Mononuclear cell (primary cell): ENCODE results near the gene E2F4. TPM values are rescaled to one million over a fixed set of nuclear protein-coding genes. Genes with fewer than 3 reads are reported as not detected.

Experiments used
- H3K27me3 ChIP-seq: 2 replicates; pipeline ENCODE4 v1.6.0; 2011; ENCODE audit warnings: low read length, control low read depth; ENCODE audit not compliant: insufficient read depth
- H3K4me1 ChIP-seq: 2 replicates; pipeline ENCODE4 v1.5.1; 2011; ENCODE audit warnings: mild to moderate bottlenecking, low read length, control low read depth; ENCODE audit not compliant: insufficient read depth
- H3K4me3 ChIP-seq: 2 replicates; pipeline ENCODE4 v1.5.1; 2011; ENCODE audit warnings: mild to moderate bottlenecking, low read length, moderate library complexity
- H3K9me3 ChIP-seq: 2 replicates; pipeline ENCODE4 v1.5.1; 2011; ENCODE audit warnings: low read depth, mild to moderate bottlenecking, control low read depth, low read length
- total RNA-seq: library from RNA; depleted of rRNA; stranded (reverse); fragments of >200 nt; gene quantifications from one replicate; pipeline ENCODE4 v1.2.3, GENCODE V29; 2012

E2F4 gene
- total RNA-seq, 1 donor, result 53.3 TPM

DNA sequence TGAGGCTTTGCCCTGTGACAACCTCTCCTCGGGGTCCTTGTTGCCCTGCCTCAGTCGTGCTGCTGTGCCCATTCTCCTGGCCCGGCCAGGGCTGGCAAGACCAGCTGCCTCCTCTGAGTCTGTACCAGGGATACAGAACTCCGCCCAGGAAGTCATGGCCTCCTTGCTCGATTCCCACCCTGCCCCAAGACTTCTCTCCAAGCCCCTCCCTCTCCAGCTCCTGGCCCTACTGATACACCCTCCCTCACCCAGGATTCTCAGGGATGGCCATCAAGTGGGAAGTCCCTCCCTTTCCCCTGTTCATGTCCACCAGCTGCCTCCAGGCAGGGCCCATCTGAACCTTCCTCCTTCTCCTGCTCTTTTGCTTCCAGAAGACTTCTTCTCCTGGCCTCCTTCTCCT is 23.8 kb downstream of the E2F4 start:
- Histone ChIP-seq H3K9me3 (no peaks in the 10 kb centered on the region), H3K4me1 (peaks cover 18% of the 10 kb centered on the region)

DNA sequence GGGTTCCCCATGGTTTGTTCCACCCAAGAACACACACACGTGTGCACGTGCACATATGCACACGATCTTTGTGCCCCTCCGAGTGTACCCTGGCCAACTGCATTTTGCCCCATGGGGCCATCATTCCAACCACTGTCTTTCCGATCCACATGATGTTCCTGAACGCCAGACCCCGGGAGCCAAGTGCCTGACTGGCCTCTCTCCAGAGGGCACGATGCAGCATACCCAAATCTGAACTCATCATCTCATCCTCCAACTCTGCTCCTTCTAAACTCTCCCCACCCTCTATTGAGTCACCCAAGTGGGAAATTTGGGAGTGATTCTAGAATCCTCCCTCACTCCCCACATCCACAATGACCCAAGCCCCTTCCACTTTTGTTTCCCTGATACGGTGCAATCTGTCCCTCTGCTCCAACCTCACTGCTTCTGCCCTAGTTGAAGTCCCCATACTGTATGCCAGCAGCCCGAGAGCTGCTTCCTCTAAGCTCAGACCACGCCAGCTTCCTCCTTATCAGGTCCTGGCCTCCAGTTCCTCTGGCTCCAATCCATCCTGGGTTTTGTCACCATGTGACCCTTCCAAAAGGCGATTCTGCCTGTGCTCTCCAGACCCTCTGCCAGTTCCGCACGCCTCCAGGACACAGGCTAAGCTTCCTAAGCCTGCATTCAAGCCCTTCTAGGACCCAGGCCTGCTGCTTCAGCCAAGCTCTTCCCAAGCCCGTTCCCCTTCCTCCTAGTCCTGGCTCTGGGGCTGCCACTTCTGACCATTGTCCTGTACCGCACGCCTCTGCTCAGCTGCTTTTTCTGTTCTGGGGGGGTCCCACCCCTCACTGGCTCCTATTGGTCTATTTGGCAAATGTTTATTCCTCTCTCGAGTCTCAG is 24.9 kb downstream of the E2F4 start:
- H3K27me3 ChIP-seq, result no peaks in the 10 kb centered on the region
- H3K4me3 ChIP-seq, result no peak overlapping the region
- peaks cover 18% of the 10 kb centered on the region for H3K4me1 ChIP-seq
- no peaks in the 10 kb centered on the region for H3K9me3 ChIP-seq

More for the DNA sequence above, 23.8 kb downstream of the E2F4 start:
- Histone ChIP-seq H3K27me3 (no peaks in the 10 kb centered on the region), H3K4me3 (no peak overlapping the region)

DNA sequence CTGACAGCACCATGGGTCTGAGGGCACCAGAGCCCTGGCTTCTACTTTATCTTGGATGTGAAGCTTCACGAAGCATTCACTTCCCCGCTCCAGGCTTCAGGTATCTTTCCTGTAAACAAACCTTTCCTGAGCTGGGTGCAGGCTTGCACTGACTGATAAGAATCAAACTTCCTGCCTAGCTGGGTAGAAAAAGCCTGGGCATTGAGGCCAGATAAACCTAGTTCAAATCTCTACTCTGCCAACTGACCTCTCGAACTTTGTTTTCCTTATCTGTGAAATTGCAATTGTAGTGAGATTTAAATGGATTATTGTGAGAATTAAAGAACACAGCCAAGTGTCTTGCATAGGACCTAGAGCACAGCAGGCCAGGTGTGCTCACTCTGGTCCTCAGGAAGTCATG is 32.0 kb downstream of the E2F4 start:
- H3K27me3 ChIP-seq, result no peaks in the 10 kb centered on the region
- peaks cover 27% of the 10 kb centered on the region for H3K4me1 ChIP-seq
- no peaks in the 10 kb centered on the region for H3K9me3 ChIP-seq
- no peak overlapping the region for H3K4me3 ChIP-seq

DNA sequence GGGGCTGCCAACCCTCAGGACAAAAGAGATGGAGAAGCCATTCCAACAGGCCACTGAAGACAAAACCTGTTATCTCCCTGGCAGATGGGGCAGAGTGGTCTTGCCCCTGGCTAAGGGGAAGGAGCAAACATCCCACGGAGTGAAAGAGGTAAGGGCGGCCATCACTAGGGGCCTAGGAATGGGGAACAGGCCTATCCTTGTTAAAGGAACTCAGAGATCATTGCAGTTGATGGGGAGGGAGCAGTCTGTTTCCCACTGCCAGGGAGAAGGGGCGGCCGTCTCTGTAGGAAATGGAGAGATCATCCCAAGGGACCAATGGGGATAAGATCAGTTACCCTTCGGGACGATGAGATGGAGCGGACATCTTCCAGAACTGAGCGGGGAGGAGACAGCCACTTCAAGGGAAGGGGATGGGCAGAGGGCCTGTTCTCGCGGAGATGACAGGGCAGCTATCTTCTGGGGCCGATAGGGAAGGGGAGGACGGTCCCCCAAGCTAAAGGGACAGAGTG is 34.4 kb downstream of the E2F4 start:
- H3K27me3 ChIP-seq, result no peaks in the 10 kb centered on the region
- H3K4me3 ChIP-seq, result peak overlapping the region; percentile 68
- H3K9me3 ChIP-seq, result no peaks in the 10 kb centered on the region
- peaks cover 27% of the 10 kb centered on the region for H3K4me1 ChIP-seq

DNA sequence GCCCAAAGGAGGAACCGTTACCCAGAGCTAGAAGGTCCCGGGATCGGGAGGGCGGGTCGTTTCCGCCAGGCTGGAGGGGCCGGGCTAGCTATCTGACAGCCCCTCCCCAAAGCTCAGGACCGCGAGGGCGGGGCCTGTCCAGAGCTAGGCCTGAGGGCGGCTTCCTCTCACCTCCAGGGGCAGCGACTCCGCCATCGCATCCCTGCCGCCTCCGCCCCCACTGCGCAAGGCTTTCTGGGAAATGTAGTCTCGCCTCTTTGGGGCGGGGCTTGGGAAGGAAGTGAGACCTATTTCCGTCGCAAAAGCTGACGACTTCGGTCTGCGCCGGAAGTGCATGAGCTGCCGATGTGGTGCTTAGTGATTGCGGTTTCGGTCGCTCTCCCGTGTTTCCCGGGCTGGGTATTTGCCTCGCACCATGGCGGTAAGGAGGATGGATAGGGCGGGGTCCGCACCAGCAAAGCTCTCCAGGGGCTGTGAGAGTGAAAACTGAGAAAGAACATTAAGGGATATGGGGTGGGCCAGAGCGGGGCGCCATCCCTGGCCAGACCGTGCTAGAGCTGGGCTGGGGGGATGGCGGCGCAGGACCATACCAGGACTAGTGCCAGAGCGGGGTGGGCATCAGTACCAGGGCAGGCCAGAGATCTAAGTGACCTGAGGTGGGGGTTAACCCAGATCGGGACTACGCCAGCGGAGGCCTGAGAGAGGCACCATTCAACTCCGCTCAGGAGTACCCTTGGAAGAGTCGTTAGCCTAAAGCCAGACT is 35.0 kb downstream of the E2F4 start, which contains the start of gene TMEM208:
TSS of gene TMEM208 (plus strand) at position 327 of the 763 bp plus-strand sequence. CDS start at position 416, 89 bp downstream.
- peak within 1 kb of the TSS; percentile 68 for H3K4me3 ChIP-seq
- no peaks in the 10 kb centered on the region for H3K9me3 ChIP-seq
- peaks cover 27% of the 10 kb centered on the region for H3K4me1 ChIP-seq
- H3K27me3 ChIP-seq, result no peaks in the 10 kb centered on the region

DNA sequence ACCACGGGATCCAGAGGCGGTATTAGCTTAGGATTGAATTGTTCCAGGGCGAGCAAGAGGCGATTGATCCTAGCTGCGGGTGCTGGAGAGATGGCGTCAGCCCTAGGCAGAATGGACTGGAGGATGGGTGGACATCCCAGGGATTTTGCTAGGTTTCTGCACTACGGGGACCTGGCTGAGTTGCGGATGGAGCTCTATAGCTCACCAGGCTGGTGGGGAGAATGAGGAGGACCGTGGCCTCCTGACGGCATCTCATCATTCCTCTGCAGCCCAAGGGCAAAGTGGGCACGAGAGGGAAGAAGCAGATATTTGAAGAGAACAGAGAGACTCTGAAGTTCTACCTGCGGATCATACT is 35.6 kb downstream of the E2F4 start:
- H3K9me3 ChIP-seq, result no peaks in the 10 kb centered on the region
- H3K4me3 ChIP-seq, result peak overlapping the region; percentile 68
- H3K27me3 ChIP-seq, result no peaks in the 10 kb centered on the region
- peaks cover 27% of the 10 kb centered on the region for H3K4me1 ChIP-seq

DNA sequence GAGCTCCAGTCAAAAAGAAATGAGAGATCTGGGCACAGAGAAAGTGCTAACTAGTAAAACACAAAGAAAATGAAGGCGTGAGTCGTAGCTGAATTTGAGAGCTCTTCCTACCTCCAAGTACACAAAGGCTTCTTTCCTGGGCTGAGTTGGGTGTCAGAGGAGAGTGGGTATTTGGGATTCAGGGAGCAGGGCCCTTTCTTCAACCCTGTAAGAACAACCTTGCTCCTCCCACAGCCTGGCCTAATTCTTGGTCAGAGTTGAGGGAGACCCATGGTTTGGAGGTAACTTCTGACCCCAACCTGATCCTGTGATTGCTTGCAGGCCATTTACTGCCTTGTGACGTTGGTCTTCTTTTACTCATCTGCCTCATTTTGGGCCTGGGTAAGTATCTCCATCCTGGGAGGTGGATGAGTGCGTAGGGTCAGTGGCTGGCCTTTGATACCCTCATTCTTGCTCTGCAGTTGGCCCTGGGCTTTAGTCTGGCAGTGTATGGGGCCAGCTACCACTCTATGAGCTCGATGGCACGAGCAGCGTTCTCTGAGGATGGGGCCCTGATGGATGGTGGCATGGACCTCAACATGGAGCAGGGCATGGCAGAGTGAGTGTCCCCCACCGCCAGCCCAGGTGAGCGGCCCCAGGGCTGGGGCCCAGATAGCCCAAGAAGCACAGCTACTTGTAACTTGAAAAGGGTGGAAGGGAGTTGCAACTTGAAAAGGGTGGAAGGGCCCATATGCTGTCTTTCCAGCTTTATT is 36.3 kb downstream of the E2F4 start:
- Histone ChIP-seq H3K4me3 (no peak overlapping the region), H3K4me1 (peaks cover 27% of the 10 kb centered on the region), H3K27me3 (no peaks in the 10 kb centered on the region), H3K9me3 (no peaks in the 10 kb centered on the region)

DNA sequence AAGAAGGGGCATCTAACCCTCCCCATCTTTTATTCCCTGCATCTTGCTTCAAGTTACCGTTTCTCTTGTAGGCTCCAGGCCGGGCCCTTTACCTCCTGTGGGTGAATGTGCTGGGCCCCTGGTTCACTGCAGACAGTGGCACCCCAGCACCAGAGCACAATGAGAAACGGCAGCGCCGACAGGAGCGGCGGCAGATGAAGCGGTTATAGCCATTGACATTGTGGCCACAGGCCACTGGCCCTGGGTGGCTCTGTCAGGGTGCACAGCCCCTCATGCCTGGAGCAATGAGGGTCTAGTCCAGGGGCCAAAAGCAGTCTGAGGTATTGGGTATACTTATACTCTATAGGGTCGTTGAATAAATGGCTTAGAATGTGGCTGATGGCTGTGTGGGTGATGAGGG is 37.0 kb downstream of the E2F4 start:
- Histone ChIP-seq H3K27me3 (no peaks in the 10 kb centered on the region), H3K4me3 (no peak overlapping the region), H3K4me1 (peaks cover 22% of the 10 kb centered on the region), H3K9me3 (no peaks in the 10 kb centered on the region)

DNA sequence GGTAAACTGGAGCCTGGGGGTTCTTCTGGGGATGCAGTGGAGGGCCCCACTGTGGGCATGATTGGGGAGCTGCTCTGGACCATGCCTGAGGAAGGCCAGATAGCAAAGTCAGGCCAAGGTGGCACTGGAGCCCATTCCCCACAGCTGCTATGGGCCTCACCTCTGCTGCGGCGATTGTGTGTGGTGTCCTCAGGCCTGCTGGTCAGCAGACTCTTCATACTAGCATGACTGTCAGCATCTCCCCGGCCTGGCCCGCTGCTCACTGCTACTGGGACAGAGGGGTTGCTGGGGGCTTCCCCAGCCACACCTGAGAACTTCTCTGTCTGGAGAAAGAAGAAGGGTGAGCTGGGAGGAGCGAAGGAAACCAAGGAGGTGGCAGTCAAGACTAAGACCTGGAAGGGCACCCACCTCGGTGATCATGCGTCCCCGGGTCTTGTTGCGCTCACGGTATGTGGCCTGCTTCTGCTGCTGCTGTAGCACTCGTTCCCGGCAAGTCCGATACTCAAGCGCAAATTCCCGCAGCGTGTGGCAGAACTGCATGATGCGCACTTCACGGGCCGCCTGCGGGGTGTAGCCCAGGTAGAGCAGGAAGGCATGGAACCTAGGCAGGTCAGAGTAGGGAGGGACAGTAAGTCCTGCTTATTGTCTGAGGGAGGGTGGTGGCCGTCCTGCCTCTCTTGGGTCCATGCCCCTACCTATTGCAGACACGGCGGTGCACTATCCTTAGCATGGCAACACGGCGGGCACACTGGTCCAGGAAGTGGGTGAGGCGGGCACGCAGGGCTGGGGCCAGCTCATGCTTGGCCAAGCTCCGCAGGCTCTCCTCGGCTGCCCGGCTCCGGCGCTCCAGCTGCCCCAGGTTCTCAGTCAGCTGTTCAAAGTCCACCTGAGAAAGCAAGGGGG is 38.2 kb downstream of the E2F4 start:
- Histone ChIP-seq H3K4me1 (peaks cover 21% of the 10 kb centered on the region), H3K4me3 (no peak overlapping the region), H3K27me3 (no peaks in the 10 kb centered on the region), H3K9me3 (no peaks in the 10 kb centered on the region)

DNA sequence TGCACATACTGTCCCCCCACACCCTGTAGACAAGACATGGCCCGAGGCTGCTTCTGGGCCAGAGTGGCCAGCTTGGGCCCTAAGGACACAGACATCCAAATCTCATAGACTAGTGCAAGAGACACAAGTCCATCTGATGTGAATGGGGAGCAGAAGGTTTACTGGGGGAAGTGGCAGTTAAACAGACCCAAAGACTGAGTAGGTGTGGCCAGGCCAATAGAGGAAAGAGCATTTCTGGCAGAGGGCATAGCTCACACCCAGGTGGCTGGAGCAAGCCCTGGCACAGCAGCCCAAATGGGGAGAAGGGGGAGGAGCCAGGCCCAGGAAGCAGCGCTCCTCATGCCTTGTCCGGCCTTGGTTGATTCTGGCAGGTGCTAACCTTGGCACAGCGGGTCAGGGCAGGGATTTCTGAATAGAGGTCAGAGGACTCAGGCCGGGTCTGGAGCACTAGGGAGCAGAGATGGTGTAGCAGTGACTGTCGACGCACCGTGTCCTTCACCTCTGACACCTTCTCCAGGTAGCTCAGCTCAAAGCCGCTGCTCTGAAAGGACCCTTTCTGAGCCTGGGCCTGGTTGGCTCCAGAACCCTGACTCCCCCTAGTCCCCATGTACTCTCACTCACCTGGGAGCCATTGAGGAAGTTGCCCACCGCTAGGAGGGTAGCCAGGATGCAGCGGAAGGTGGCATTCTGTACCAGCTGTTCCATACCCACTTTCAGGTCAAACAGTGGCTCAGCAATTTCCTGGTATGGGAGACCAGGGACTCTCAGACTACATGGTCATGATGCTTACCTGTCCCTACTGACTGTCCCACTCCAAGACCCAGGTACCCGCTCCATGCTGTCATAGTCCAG is 39.1 kb downstream of the E2F4 start:
- Histone ChIP-seq H3K27me3 (no peaks in the 10 kb centered on the region), H3K4me1 (peaks cover 17% of the 10 kb centered on the region), H3K4me3 (no peak overlapping the region), H3K9me3 (no peaks in the 10 kb centered on the region)

DNA sequence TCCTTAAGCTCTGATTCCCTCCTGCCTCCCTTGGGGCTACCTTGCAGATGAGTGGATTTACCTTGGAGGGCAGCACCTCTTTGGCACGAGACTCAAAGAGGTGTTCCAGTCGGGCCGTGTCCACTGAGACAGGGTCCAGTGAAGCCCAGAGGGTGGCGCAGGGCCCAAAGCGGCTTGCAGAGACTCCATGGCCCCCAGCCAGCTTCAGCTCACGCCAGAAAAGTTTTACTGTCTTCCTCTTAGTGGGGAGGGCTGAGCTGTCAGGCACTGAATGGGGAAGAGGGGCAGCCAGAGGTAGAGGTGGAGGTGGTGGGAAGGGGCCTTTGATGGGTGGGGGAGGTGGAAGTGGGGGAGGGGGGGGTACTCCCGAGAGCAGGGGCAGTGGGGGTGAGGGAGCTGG is 41.6 kb downstream of the E2F4 start:
- no peaks in the 10 kb centered on the region for H3K9me3 ChIP-seq
- no peaks in the 10 kb centered on the region for H3K4me1 ChIP-seq
- no peaks in the 10 kb centered on the region for H3K27me3 ChIP-seq
- no peak overlapping the region for H3K4me3 ChIP-seq

DNA sequence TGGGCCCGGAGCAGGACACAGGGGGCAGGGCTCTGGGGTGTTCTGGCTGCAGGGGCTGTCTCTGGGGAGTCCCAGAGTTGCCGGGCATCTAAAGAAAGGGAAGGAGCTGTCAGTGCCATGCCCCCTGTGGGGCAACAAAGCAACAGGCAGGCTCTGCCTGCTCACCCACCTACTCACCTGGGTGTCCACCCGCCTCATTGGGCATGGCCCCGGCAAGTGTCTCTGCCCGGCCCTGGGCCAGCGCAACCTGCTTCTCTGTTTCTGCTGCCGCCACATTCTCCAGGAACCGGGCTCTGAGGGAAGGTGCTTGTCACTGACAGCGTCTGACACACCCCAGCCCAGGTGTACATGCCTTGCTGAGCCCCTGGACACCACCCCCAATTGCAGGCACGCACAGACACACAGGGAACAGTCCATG is 42.2 kb downstream of the E2F4 start:
- Histone ChIP-seq H3K27me3 (no peaks in the 10 kb centered on the region), H3K4me1 (no peaks in the 10 kb centered on the region), H3K4me3 (no peak overlapping the region), H3K9me3 (no peaks in the 10 kb centered on the region)

DNA sequence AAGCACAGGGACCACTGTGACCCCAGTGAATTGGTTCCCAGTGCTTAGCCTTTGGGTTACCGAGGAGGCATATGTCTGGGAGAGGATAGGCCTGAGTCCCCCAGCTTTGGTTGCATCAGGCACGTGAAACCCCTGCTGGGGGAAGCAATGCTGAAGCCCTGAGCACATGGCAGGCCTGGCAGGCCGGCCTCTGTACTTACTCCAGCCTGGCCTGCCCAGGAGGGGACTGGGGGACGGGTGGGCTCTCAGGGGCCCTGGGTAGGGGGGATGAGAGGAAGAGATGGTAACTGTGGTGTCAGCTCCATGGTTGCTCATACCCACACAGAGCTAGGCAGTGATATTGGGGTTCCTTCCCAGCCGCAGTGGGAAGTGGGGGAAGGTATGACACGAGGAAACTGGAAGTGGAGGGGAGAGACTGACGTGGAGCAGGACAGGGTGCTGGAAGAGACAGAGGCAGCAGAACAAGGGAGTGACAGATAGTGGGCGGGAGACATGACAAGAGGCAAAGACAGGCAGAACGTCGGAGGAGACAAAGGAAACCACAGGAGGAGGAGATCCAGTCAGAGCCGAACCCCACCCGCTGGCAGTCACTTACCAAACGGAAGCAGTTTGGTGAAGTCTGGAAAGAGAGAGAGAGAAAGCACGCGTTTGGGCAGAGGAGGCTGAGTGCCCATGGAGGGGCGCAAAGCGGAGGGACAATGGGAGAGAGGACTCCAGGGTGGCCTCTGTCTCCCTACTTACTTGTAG is 44.0 kb downstream of the E2F4 start:
- Histone ChIP-seq H3K27me3 (no peaks in the 10 kb centered on the region), H3K4me1 (no peaks in the 10 kb centered on the region), H3K9me3 (no peaks in the 10 kb centered on the region), H3K4me3 (no peak overlapping the region)
